PC-3 (cell line): Measurements from ENCODE around the gene EPB41L4A. TPM values are rescaled to one million over a fixed set of nuclear protein-coding genes. Genes with fewer than 3 reads are reported as not detected.

Experiments used
- ATAC-seq: fragments of 200-7000 bp; cut with Tn5 transposase; 2 replicates; pipeline ENCODE4 v1.9.1; 2020; ENCODE audit warnings: mild to moderate bottlenecking, moderate library complexity
- BruUV-seq: library from RNA; stranded (reverse); fragments of 400-500 nt; replicated peaks from 2 replicates; lab custom pipeline; 2021; lab: Mats Ljungman, UMichigan
- CTCF ChIA-PET: fragments of 300-600 bp; sonication (Branson Sonifier 250); formaldehyde crosslinking; loops from one replicate; lab custom pipeline; 2022; ENCODE audit warnings: antibody characterized with exemption; lab: Charles Lee
- POLR2A ChIA-PET: fragments of 300-600 bp; sonication (Branson Sonifier 250); formaldehyde crosslinking; loops from one replicate; lab custom pipeline; 2022; ENCODE audit warnings: antibody characterized with exemption; ENCODE audit not compliant: unreplicated experiment; lab: Charles Lee
- DNase-seq: peaks from one replicate; pipeline ENCODE4 v3.0.0-alpha.2; 2015
- H2AFZ ChIP-seq: fragments of 300-600 bp; sonication (generic); 2 replicates; pipeline ENCODE4 v1.6.0; 2016; ENCODE audit warnings: antibody characterized with exemption, low read length
- H3F3A ChIP-seq: fragments of 300-600 bp; sonication (generic); one replicate; pipeline ENCODE4 v1.6.0; 2017; ENCODE audit warnings: antibody characterized with exemption, low read length, control low read depth, mild to moderate bottlenecking; ENCODE audit not compliant: unreplicated experiment
- H3K27ac ChIP-seq: fragments of 300-600 bp; sonication (generic); 2 replicates; pipeline ENCODE4 v1.5.1; 2016; ENCODE audit warnings: mild to moderate bottlenecking, low read length
- H3K27me3 ChIP-seq: fragments of 300-600 bp; sonication (generic); 2 replicates; pipeline ENCODE4 v1.6.1; 2016; ENCODE audit warnings: low read length, mixed read lengths
- H3K36me3 ChIP-seq: fragments of 300-600 bp; sonication (generic); 2 replicates; pipeline ENCODE4 v1.6.1; 2016; ENCODE audit warnings: low read depth, mixed run types, low read length, mixed read lengths
- H3K4me1 ChIP-seq: fragments of 300-600 bp; sonication (generic); 2 replicates; pipeline ENCODE4 v1.5.1; 2016; ENCODE audit warnings: low read length; ENCODE audit not compliant: insufficient read depth
- H3K4me2 ChIP-seq: fragments of 300-600 bp; sonication (generic); 2 replicates; pipeline ENCODE4 v1.6.0; 2016; ENCODE audit warnings: low read length
- H3K4me3 ChIP-seq: fragments of 300-600 bp; sonication (generic); 2 replicates; pipeline ENCODE4 v1.5.1; 2016; ENCODE audit warnings: mild to moderate bottlenecking, low read length, mixed read lengths
- H3K79me2 ChIP-seq: fragments of 300-600 bp; sonication (generic); 2 replicates; pipeline ENCODE4 v1.6.1; 2017; ENCODE audit warnings: low read length, mixed read lengths
- H3K9ac ChIP-seq: fragments of 300-600 bp; sonication (generic); 2 replicates; pipeline ENCODE4 v1.6.0; 2016; ENCODE audit warnings: mild to moderate bottlenecking, low read length
- H3K9me2 ChIP-seq: fragments of 300-600 bp; sonication (generic); replicated peaks from 2 replicates; pipeline ENCODE4 v1.6.1; 2016; ENCODE audit warnings: mixed run types, low read length, mixed read lengths
- H3K9me3 ChIP-seq: fragments of 300-600 bp; sonication (generic); 2 replicates; pipeline ENCODE4 v1.6.1; 2016; ENCODE audit warnings: low read length, mixed read lengths
- H4K20me1 ChIP-seq: fragments of 300-600 bp; sonication (generic); 2 replicates; pipeline ENCODE4 v1.6.1; 2016; ENCODE audit warnings: low read length, mixed read lengths
- EZH2 ChIP-seq: fragments of 300-600 bp; sonication (generic); IDR thresholded peaks from one replicate; pipeline ENCODE4 v1.6.1; 2017; ENCODE audit warnings: antibody characterized with exemption, mild to moderate bottlenecking, low read length; ENCODE audit not compliant: unreplicated experiment
- EZH2phosphoT487 ChIP-seq: fragments of 300-600 bp; sonication (generic); IDR thresholded peaks from 2 replicates; pipeline ENCODE4 v1.6.1; 2018; ENCODE audit warnings: mild to moderate bottlenecking, antibody characterized with exemption, low read length, borderline replicate concordance
- intact Hi-C: fragments of 100-400 bp; cut with micrococcal nuclease; formaldehyde crosslinking; loops from 2 replicates; pipeline ENCODE4 v1.9.0; 2023
- total RNA-seq: library from RNA; depleted of rRNA; stranded (reverse); fragments of >200 nt; gene quantifications from 2 replicates; pipeline ENCODE4 v1.2.3, GENCODE V29; 2014
- TF ChIP-seq, protein P1 (sequence below): fragments of 300-600 bp; sonication (generic); conservative IDR thresholded peaks from 2 replicates; pipeline ENCODE4 v1.5.1; 2017; ENCODE audit warnings: antibody characterized with exemption, low read depth, mild to moderate bottlenecking, low read length

The EPB41L4A gene
- total RNA-seq, 1 experiment from 2014 or later = not detected

DNA sequence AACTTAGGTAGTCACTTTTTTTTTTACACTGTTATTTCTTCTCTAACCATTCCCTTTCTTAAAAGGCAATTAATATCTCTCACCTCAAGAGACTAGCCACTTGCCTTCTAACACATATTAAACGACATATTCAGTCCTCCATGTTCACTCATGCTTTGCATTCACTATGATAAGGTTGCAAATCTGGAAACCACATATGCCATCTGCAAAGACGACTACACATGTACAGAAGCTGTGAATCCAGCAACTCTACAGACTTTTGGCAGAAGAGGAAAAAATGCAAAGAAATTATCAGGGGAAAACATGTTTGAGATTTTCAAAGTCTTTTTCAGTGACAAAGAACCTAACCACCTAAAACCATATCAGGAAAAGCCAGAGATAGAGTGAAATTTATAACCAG, 112.1 kb downstream of the EPB41L4A start:
- Histone ChIP-seq H3K9me3 (no peaks in the 10 kb centered on the region), H4K20me1 (no peaks in the 10 kb centered on the region), H3K79me2 (no peaks in the 10 kb centered on the region), H3K27me3 (peaks cover 90% of the 10 kb centered on the region), H3K27ac (no peak overlapping the region), H3K4me2 (no peak overlapping the region), H3K4me1 (no peaks in the 10 kb centered on the region), H3K4me3 (no peak overlapping the region), H3K9me2 (no peaks in the 10 kb centered on the region), H3K36me3 (no peaks in the 10 kb centered on the region), H3K9ac (no peak overlapping the region), H3F3A (no peaks in the 10 kb centered on the region), H2AFZ (no peak overlapping the region)
- ChIA-PET POLR2A (no interaction called here), CTCF (no interaction called here)
- no peak for ATAC-seq
- intact Hi-C loops = no loop called here
- TF ChIP-seq EZH2 (no peak), EZH2phosphoT487 (no peak)
- TF ChIP-seq, protein P1, sequence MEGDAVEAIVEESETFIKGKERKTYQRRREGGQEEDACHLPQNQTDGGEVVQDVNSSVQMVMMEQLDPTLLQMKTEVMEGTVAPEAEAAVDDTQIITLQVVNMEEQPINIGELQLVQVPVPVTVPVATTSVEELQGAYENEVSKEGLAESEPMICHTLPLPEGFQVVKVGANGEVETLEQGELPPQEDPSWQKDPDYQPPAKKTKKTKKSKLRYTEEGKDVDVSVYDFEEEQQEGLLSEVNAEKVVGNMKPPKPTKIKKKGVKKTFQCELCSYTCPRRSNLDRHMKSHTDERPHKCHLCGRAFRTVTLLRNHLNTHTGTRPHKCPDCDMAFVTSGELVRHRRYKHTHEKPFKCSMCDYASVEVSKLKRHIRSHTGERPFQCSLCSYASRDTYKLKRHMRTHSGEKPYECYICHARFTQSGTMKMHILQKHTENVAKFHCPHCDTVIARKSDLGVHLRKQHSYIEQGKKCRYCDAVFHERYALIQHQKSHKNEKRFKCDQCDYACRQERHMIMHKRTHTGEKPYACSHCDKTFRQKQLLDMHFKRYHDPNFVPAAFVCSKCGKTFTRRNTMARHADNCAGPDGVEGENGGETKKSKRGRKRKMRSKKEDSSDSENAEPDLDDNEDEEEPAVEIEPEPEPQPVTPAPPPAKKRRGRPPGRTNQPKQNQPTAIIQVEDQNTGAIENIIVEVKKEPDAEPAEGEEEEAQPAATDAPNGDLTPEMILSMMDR = no peak
- no TSS peak for BruUV-seq
- DNase-seq = no peak

DNA sequence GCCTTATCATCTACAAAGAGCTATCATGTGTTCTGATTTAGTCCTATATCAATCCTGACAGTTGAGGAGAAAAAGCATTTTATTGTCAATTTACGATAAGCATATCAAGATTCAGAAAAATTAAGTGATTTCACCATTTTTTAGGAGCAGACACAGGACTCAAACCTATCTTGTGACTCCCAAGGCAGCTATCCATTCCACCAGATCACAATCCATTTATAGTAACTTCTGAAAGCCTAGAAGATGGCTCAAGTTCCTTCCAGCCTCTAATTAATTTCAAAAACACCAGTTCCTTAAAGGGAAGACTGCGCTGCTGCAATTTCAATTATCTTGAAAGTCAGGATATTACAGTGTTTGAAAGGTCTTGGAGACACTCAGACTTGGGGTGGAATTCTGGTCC, 114.3 kb downstream of the EPB41L4A start:
- Histone ChIP-seq H3K9ac (no peak overlapping the region), H3K4me3 (no peak overlapping the region), H3F3A (no peaks in the 10 kb centered on the region), H3K9me2 (no peaks in the 10 kb centered on the region), H3K36me3 (no peaks in the 10 kb centered on the region), H3K4me2 (no peak overlapping the region), H4K20me1 (no peaks in the 10 kb centered on the region), H3K27me3 (peaks cover 67% of the 10 kb centered on the region), H2AFZ (no peak overlapping the region), H3K27ac (no peak overlapping the region), H3K4me1 (no peaks in the 10 kb centered on the region), H3K9me3 (no peaks in the 10 kb centered on the region), H3K79me2 (no peaks in the 10 kb centered on the region)
- intact Hi-C loops = no loop called here
- ATAC-seq = no peak
- ChIA-PET CTCF (no interaction called here), POLR2A (no interaction called here)
- no peak for TF ChIP-seq EZH2phosphoT487
- no peak for TF ChIP-seq EZH2
- TF ChIP-seq, protein P1 = no peak
- no TSS peak for BruUV-seq
- DNase-seq = no peak

DNA sequence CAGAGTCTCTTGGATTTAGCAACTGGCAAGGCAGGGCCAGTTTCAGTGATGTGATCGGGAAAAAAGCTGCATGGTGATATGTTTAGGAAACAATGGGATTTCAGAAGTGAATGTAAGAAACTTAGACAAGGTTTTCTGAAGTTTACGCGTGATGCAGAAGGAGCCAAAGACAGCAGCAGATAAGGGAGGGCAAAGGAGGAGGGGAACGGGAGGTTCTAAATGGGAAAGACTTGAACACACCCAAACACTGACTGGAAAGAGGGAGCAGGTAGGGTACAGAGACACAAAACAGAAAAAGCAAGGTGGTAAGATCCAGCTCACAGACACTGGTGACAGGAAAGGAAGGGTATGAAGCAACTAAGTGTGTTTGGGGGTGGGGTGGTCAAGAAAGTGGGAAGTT, 115.4 kb downstream of the EPB41L4A start:
- H3F3A ChIP-seq = no peaks in the 10 kb centered on the region
- no peaks in the 10 kb centered on the region for H3K36me3 ChIP-seq
- no peaks in the 10 kb centered on the region for H3K4me1 ChIP-seq
- no peak overlapping the region for H2AFZ ChIP-seq
- H3K4me2 ChIP-seq = no peak overlapping the region
- no peaks in the 10 kb centered on the region for H3K79me2 ChIP-seq
- DNase-seq (no peak), ATAC-seq (no peak)
- no peaks in the 10 kb centered on the region for H3K9me3 ChIP-seq
- ChIA-PET POLR2A (no interaction called here), CTCF (no interaction called here)
- intact Hi-C loops = no loop called here
- H3K9ac ChIP-seq = no peak overlapping the region
- no peak for TF ChIP-seq EZH2phosphoT487
- TF ChIP-seq EZH2 = no peak
- TF ChIP-seq, protein P1 = no peak
- no TSS peak for BruUV-seq
- no peaks in the 10 kb centered on the region for H4K20me1 ChIP-seq
- no peak overlapping the region for H3K4me3 ChIP-seq
- H3K9me2 ChIP-seq = no peaks in the 10 kb centered on the region
- H3K27me3 ChIP-seq = peaks cover 57% of the 10 kb centered on the region
- no peak overlapping the region for H3K27ac ChIP-seq
